Mammary epithelial cell (primary cell): ENCODE results near the gene PRRC2B.
A peak's percentile ranks its signal among the peaks of the same experiment; 100 is the strongest.

Experiments used
- EZH2 ChIP-seq: IDR thresholded peaks from 2 replicates; pipeline ENCODE4 v1.6.1; 2012; ENCODE audit warnings: low read length, inconsistent platforms, borderline replicate concordance
- TF ChIP-seq, protein P1 (sequence below), 2 donors: IDR thresholded peaks in 1 of 2; conservative IDR thresholded peaks in 1 of 2; 2 replicates each; pipeline ENCODE4 v1.5.1; 2011 to 2012; ENCODE audit warnings: inconsistent platforms in 2 of 2, low read length in 2 of 2, mild to moderate bottlenecking in 2 of 2, control low read depth in 1 of 2, low read depth in 1 of 2; ENCODE audit not compliant: insufficient read depth in 1 of 2; ENCODE audit errors: extremely low read depth in 1 of 2

DNA sequence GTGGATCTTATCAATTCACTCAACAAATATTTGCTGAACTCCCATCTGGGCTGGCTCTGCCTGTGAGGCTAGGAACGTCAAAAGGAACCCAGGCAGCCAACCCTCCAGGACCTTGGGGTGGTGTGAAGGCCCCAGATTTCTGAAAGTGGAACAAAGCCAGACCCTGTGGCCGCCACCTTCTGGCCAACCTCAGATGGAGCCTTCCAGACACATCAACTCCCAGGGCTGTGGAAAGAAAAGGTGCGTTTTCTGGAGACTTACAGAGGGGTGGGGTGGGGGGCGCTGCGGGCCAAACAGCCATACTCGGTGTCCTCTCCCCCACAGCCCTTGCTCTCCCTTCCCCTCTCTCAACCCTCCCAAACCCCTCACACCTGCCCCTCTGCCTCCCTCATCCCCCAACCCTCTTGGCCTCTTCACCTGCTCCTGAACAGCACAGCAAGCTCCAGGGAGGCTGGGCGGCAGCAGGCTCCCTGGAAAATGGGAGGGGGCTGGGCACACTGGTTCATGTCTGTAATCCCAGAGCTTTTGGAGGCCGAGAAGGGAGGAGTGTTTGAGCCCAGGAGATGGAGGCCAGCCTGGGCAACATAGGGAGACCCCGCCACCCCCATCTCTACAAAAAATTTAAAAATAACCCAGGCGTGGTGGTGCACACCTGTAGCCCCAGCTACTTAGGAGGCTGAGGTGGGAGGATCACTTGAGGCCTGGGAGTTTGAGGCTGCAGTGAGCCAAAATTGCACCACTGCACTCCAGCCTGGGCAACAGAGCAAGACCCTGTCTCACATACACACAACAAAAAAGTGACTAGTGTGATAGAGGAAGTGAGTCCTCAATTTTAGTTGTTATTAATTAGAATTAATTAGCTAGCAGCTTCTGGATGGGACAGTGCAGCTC, 45.0 kb upstream of the PRRC2B start:
- TF ChIP-seq, protein P1, sequence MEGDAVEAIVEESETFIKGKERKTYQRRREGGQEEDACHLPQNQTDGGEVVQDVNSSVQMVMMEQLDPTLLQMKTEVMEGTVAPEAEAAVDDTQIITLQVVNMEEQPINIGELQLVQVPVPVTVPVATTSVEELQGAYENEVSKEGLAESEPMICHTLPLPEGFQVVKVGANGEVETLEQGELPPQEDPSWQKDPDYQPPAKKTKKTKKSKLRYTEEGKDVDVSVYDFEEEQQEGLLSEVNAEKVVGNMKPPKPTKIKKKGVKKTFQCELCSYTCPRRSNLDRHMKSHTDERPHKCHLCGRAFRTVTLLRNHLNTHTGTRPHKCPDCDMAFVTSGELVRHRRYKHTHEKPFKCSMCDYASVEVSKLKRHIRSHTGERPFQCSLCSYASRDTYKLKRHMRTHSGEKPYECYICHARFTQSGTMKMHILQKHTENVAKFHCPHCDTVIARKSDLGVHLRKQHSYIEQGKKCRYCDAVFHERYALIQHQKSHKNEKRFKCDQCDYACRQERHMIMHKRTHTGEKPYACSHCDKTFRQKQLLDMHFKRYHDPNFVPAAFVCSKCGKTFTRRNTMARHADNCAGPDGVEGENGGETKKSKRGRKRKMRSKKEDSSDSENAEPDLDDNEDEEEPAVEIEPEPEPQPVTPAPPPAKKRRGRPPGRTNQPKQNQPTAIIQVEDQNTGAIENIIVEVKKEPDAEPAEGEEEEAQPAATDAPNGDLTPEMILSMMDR (conservative IDR thresholded peaks at IDR 0.05 in 1 of 2, IDR thresholded peaks at IDR 0.05 in 1 of 2; ENCODE audit: extremely low read depth in 1 of 2, insufficient read depth in 1 of 2, low read depth in 1 of 2, low read length in 2 of 2) = peak; percentile 8 to 30
- TF ChIP-seq EZH2 = no peak
